Upper lobe of left lung (tissue), 4 donors: Measurements from ENCODE around the gene SULT1A1.

ENCODE experiments used
- CTCF ChIP-seq, 6 experiments: fragments of 450-650 bp in 4 of 6; fragments of 200-600 bp in 2 of 6; sonication (generic) in 2 of 6; IDR thresholded peaks; one replicate each; pipeline ENCODE4 v1.5.1; 2016 to 2019; ENCODE audit warnings: antibody characterized with exemption in 6 of 6
- EP300 ChIP-seq, 4 donors: sonication (generic); formaldehyde crosslinking; IDR thresholded peaks; one replicate each; pipeline ENCODE4 v1.5.1; 2017; ENCODE audit warnings: antibody characterized with exemption in 4 of 4, control low read depth in 2 of 4

- no peak for TF ChIP-seq CTCF (IDR thresholded peaks at IDR 0.05)
- no peak for TF ChIP-seq EP300 (IDR thresholded peaks at IDR 0.05)
Observed at GRCh38 chr16:28569021-28569420, 40.8 kb downstream of the SULT1A1 start.
